GDM1 (cell line): Measurements from ENCODE around the gene ANKUB1.
"Not testable (repeated sequence)": the region's sequence is repeated elsewhere in the genome, so short reads cannot be mapped to it uniquely, and the experiment has no call there.

Experiments
- DNase-seq: peaks from one replicate; lab custom pipeline; 2025; lab: John Stamatoyannopoulos, UW

Gene ANKUB1, protein sequence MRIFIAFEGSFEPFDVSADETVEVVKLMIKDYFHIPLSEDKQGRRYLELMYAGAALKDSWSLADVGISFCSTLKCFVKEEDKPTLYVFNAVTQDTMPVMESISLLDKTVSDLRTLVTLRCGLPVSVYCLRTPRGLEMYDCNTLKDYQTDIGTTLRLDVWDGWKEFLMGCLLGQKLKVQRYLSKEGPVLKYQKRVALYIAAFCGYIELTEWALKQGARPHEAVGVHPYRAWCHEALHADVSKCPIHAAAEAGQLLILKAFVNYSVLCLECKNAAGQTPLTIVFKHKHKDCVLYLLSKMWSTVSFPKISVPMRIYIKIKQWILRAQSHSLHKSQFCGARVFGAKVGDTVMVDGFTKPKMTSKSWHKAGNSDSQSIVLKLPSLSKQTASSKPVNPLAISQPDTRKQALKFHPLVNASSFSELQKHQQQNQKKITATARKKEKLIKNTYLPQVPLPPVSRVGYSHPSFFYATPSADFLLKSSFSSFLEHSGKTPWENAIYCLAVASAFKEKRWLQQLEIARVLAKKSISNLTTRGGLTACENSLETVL

DNA sequence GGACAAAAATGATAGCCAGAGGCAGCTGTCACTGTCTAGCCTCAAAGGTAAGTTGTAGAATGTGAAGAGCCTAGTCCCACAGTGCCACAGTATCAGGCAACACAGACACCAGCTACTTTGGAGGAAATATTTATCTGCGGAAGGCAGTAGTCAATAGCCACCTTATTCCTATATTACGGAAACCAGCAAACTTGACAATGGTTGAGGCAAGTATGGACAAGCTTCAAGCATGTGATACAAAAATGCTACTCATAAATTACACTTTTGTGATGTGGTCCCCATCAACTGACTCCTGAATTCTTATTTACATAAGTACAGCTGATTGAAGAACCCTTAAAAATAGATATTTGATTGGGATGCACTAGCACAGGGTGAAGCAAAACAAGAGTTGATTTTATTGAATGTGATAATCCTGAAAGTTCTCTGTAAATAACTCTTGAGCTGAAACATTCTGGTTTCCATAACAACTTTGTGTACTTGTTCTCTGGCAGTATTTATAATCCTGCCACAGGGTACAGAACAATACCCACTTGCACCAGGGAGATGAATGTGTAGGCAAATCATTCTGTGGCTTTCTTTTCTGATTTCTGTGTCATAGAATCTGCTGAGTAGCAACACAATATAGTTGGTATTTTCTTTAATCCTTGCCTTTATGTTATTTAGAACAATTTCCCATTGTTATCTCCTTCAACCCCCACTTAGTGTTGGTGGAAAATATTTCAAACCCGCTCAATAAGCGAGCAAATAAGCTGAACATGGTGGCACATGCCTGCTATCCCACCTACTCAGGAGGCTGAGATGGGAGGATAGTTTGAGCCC, at the start of gene ANKUB1:
TSS of gene ANKUB1 (minus strand) at position 103 of the 819 bp plus-strand sequence. CDS start 188 bp downstream, outside the sequence.
- DNase-seq: no peak

- no peak for DNase-seq
These were observed 47.5 kb upstream of the ANKUB1 start for GRCh38 chr3:149839896-149840295.

GRCh38 chr3:149839469-149839868, 47.1 kb upstream of the ANKUB1 start:
- DNase-seq: not testable (repeated sequence)

DNA sequence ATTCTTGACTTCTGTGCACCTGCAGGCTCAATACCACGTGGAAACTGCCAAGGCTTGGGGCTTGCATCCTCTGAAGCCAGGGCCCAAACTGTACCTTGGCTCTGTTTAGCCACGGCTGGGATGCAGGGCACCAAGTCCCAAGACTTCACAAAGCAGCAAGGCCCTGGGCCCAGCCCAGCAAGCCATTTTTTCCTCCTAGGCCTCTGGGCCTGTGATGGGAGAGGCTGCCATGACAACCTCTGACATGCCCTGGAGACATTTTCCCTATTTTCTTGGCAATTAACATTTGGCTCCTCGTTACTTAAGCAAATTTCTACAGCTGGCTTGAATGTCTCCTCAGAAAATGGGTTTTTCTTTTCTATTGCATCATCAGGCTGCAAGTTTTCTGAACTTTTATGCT, 46.1 kb upstream of the ANKUB1 start:
- DNase-seq: not testable (repeated sequence)

- no peak for DNase-seq
These were observed 40.9 kb upstream of the ANKUB1 start for GRCh38 chr3:149833241-149833640.

DNA sequence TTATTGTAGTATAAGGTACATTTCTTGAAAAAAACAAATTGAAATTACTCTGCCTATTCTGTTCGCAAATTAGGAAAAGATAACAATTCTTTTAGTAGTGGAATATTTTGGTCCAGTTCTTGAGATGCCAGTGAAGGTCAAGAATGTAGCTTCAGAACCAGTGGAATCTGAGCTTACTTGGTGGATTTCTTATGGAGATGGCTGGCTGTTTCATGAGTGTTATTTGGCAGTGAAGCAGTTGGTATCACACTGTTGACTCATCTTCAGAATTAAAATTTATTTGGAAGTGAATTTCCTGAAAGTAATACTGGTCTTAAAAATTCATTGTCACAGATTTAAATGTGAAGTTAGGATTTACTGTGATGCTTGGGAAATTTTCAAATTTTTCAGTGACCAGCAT, 39.7 kb upstream of the ANKUB1 start:
- DNase-seq: no peak

- no peak for DNase-seq
These were observed 39.0 kb upstream of the ANKUB1 start for GRCh38 chr3:149831321-149831720.

DNA sequence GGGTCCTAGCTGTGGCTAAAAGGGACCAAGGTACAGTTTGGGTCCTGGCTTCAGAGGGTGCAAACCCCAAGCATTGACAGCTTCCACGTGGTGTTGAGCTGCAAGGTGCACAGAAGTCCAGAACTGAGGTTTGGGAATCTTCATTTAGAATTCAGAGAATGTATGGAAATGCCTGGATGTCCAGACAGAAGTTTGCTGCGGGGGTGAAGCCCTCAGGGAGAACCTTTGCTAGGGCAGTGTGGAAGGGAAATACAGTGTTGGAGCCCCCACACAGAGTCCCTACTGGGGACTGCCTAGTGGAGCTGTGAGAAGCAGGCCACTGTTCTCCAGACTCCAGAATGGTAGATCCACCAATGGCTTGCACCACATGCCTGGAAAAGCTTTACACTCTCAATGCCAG, 38.5 kb upstream of the ANKUB1 start:
- DNase-seq: no peak

DNA sequence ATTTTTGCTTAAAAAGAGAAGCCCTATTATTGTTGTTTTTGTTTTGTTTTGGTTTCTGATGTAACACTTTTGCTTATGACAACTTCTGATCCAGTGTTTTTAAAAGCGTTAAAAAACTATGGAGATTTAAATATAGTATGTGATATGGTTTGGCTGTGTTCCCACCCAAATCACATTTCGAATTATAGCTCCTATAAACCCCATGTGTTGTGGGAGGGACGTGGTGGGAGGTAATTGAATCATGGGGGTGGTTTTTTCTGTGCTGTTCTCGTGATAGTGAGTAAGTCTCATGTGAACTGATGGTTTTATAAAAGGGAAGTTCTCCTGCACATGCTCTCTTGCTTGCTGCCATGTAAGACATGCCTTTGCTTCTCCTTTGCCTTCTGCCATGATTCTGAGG, 37.3 kb upstream of the ANKUB1 start:
- not testable (repeated sequence) for DNase-seq

GRCh38 chr3:149828390-149828789, 36.0 kb upstream of the ANKUB1 start:
- no peak for DNase-seq

DNA sequence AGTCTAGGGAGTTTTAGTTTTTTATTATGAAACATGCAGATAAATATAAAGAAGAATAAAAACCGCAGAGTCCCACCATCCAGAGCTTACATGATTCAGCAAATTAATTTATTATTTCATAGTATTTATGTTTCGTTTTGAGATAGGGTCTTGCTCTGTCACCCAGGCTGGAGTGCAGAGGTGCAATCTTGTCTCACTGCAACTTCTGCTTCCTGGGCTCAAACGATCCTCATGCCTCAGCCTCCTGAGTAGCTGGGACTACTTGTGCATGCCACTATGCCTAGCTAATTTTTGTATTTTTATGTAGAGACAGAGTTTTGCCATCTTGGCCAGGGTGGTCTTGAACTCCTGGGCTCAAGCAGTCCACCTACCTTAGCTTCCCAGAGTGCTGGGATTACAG, 34.3 kb upstream of the ANKUB1 start:
- DNase-seq: no peak

GRCh38 chr3:149820183-149820582, 27.8 kb upstream of the ANKUB1 start:
- no peak for DNase-seq

GRCh38 chr3:149819432-149819831, 27.1 kb upstream of the ANKUB1 start:
- DNase-seq: no peak

DNA sequence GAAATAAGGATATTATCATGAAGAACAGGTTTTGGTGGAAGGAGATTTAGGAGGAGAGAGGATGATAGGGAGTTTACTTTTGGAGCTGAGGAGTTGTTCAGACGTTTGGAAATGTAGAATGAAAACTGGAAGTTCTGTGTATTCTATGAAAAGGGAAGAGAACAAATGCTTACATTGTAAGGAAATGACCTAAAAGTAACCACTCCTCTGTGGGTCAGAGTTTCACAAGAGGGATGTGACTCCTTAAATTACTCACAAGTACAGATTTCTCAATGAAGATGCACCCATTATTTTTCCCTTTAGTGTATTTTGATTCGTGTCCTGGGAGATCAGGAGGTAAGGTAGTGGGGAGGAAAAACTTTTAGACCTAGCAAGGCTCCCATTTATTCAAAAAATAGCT, 24.6 kb upstream of the ANKUB1 start:
- DNase-seq: no peak

DNA sequence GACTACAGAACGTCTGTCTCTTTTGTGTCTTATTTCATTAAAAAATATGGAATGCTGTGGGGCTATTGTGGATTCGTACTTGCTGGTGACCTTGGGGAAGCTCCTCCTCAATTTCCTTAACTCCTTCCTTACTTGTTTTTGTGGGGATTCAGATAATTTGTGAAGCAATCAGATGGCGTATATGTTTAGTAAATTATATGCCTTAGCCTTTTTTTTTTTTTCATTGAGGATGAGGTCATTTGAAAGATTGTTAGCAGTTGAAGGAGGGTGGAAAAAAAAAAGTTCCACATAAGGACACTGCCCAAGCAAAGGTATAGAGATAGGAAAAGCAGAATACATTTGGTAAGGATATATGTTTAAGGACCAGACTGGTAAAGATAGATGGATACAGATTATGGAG, 24.0 kb upstream of the ANKUB1 start:
- no peak for DNase-seq

GRCh38 chr3:149815728-149816127, 23.4 kb upstream of the ANKUB1 start:
- DNase-seq: no peak

DNA sequence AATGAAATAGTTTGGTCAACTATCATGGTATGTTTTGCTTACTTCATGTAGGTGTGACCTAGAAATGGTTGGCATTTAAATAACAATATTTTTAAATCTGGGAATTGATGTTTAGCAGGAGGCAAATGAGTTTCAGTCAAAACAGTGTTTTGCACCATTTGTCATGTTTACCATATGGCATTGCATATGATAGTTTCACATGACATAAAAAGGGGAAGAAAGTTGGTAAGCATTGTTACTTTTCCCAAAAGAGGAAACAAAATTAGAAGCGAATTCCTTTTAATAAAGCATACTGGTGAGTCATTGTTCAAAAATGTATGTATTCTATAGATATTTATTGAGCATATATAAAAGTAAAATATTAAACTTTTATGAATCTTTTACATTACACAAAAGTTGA, 23.0 kb upstream of the ANKUB1 start:
- DNase-seq: no peak

GRCh38 chr3:149813367-149814281, 21.3 kb upstream of the ANKUB1 start:
- DNase-seq: no peak

DNA sequence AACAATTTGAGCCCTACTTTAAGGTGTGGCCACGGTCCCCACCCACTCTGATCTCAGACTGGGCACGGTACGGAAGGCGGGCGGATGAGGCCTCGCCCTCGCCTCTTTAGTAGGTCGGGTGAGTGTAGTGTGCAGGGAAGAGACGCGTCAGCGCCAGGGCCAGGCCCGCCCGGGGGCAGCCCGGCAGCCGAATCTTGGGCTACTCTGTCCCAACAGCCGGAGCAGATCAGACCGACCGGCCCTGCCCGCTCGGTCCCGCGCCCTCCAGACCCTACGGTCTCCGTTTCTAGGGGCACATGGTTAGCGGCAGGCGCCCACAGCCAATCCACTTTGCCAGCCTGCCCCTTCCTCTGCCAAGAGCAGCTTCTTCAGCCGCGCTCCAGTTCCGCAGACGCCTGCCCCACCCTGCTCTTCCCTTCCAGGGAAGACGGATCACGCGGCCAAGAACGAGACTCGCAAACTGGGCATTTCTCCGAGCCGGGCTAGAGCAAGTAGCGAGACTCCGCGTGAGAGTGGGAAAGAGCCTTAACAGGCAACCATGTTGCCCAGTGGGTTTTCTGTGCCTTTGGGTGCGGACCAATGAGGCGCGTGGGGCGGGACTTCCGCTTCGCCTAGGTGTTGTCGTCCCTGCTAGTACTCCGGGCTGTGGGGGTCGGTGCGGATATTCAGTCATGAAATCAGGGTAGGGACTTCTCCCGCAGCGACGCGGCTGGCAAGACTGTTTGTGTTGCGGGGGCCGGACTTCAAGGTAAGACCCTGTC, 20.4 kb upstream of the ANKUB1 start, which contains the start of gene RNF13:
TSS of gene RNF13 (plus strand) at position 610 of the 761 bp plus-strand sequence. CDS start 32,812 bp downstream, outside the sequence.
- DNase-seq: peak; percentile 89

GRCh38 chr3:149812165-149812605, 19.8 kb upstream of the ANKUB1 start:
- DNase-seq: no peak

GRCh38 chr3:149810846-149811245, 18.5 kb upstream of the ANKUB1 start:
- DNase-seq: no peak
